ENCODE measurements around the gene GABRE.

The GABRE gene, protein sequence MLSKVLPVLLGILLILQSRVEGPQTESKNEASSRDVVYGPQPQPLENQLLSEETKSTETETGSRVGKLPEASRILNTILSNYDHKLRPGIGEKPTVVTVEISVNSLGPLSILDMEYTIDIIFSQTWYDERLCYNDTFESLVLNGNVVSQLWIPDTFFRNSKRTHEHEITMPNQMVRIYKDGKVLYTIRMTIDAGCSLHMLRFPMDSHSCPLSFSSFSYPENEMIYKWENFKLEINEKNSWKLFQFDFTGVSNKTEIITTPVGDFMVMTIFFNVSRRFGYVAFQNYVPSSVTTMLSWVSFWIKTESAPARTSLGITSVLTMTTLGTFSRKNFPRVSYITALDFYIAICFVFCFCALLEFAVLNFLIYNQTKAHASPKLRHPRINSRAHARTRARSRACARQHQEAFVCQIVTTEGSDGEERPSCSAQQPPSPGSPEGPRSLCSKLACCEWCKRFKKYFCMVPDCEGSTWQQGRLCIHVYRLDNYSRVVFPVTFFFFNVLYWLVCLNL

DNA sequence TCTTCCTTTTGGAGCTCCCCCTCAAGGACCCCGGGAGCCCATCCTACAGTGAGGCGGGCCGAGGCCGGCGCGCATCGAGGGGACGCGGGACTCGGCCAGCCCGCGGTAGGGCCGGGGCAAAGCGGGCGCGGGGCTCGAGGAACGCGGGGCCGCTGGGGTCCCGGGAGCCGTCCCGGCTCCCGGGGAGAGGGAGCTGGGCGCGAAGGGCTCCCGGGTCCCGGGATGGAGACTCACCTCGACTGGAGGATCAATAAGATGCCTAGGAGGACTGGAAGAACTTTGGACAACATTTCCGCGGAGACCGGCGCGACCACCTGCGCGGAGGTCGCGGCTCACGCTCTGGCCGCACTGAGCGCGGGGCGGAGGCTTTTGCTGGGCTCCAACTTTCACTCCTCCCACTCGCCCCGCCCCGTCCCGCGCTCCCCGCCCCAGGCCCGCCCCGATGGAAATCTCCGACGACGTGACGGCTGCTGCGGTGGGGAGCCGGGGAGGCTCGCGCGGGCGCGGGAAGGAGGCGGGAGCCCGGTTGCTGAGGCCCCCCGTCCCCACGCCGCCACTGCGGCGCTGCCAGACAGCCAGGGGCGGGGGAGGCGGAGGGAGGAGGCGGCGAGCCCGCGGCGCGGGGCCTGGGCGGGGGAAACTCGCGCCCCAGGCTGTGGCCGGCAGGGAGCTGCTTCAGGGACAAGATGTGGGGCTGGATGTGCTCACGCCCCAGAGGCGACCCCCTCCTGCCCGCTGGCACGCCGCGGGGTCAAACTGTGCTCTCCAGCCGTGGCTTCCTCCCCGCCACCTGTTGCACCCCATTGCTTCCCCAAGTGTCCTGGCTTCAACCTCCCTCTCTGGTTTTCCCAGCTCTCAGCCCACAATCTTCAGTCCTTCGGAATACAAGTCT is at the start of gene GABRE:
Gene GABRE, minus strand, starts transcription at position 341 of the 892 bp plus-strand sequence. Its CDS starts 51 bp downstream, at position 290.
- in situ Hi-C loops (cut with HindIII; ENCODE audit: low sequenced_read_pairs), result no loop called here

- in situ Hi-C loops (cut with HindIII; ENCODE audit: low sequenced_read_pairs), result no loop called here
Measured at GRCh38 chrX:152020888-152021287, 46.4 kb upstream of the GABRE start.

- in situ Hi-C loops (cut with HindIII; ENCODE audit: low sequenced_read_pairs), result no loop called here
Measured at GRCh38 chrX:151999813-152000212, 25.3 kb upstream of the GABRE start.

GRCh38 chrX:151997539-151997938 is 23.1 kb upstream of the GABRE start:
- in situ Hi-C loops (cut with HindIII; ENCODE audit: low sequenced_read_pairs), result no loop called here

DNA sequence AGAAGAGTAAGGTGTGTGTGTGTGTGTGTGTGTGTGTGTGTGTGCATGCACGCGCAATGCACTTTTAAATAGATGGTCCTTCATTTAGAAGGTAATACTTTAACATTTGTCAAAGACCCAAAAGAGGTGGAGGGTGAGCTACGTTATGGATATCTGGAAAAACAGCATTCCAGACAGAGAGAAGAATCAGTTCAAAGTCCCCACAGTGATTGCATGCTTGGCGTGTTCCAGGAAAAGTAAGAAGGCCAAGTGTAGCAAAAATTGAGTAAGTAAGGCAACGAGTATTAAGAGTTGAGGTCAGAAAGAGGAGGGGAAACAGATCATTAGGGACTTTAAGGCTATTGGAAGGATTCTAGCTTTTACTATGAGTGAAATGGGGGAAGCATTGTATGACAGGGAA is 21.9 kb upstream of the GABRE start:
- in situ Hi-C loops (cut with HindIII; ENCODE audit: low sequenced_read_pairs), result no loop called here

DNA sequence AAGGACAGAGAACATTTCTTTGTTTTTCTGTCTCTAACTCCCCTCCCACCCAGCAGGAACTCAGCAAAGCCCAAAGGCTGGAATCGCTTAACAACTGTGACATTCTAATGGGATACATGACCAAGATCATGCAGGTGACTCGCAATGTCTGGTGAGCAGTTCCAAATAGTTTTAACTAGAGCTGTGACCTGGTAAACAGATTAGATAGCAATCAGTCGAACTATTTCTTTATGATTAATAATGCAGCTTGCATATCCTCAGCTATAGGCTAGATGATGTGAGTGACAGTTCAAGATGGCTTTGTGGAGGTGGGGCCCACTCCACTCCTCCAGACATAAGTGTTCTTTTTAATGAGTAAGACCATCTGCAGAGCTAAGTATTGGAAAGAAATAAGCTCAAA is 20.0 kb upstream of the GABRE start:
- in situ Hi-C loops (cut with HindIII; ENCODE audit: low sequenced_read_pairs), result no loop called here

DNA sequence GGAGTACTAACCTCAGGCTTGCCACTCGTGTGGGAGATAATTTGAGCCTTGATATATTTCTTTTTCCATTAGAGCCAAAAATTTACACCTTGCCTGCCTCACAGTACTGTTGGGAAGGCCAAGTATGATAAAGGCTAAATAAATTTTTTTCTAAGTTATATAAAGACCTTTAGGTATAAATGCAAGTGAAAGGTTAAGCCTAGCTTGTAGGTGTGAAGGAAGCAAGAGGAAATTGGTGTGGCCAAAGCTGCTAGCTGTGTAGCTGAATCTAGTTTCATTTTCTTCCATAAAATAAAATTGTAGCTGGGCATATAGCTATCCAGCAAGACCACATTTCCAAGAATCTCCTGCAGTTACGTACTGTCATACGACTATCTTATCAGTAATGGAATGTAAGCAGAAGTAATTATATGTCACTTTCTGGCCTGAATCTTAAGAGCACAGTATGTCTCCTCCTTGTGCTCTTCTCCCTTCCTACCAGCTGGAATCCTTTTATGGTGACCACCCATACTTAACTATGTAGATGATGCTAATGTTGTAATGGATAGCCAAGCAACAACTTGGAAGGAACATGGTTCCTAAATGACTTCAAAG is 14.3 kb upstream of the GABRE start:
- in situ Hi-C loops (cut with HindIII; ENCODE audit: low sequenced_read_pairs), result no loop called here

- in situ Hi-C loops (cut with HindIII; ENCODE audit: low sequenced_read_pairs), result no loop called here
Measured at GRCh38 chrX:151987108-151987507, 12.6 kb upstream of the GABRE start.

DNA sequence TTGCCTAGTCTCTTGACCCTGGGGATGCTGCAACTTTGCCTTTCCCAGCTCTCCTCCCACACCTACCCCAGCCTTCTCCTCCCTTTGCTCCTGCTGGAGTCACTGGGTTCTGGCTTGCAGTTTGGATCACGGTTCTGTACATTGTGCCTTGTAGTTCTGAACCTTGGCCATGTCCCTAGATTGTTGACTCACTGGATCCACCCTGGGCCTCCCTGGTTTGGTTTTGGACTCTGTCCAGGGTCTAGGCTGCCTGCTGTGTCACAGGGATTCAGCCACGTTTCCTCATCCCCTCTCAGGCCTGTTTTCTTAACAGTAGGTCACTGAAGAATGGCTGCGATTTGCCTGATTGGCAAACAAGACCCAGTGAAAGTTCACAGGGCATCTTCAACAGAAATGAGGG is 11.5 kb upstream of the GABRE start:
- in situ Hi-C loops (cut with HindIII; ENCODE audit: low sequenced_read_pairs), result no loop called here

DNA sequence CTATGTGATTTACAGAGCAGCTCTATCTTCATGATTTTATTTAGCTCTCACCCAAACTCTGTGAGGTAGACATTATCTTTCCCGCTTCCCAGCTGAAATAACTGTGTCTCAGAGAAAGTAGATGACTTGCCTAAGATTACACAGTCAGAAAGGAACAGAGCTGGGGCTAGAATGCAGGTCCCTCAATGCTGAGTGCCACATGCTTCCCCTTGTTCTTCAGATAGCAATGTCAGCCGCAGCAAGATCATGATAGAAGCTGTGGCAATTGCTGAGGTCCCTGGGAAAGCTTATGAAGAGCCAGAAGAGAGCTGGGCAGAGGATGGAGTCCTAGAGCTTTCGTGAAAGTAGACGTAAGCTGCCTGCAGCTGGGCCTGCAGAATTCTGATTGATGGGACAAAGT is 11.1 kb upstream of the GABRE start:
- in situ Hi-C loops (cut with HindIII; ENCODE audit: low sequenced_read_pairs), result no loop called here

DNA sequence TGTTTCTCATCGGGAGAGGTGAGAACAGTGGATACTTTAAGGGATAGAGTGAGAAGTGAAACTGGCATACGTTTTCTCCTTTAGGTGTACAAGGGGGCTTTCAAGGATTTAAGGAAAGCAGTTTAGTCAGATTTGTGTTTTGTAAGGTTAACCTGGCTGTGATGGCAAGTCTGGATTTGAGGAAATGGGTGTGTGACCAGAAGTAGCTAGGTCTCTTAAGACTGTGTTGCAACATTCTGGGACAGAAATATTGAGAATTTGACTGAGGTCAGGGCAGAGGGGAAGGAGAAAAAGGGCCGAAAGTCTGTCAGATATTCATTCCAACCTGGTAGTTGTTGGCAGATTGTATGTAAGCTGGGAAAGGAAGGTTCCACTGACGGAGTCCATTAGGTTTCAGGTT is 10.4 kb upstream of the GABRE start:
- in situ Hi-C loops (cut with HindIII; ENCODE audit: low sequenced_read_pairs), result no loop called here

DNA sequence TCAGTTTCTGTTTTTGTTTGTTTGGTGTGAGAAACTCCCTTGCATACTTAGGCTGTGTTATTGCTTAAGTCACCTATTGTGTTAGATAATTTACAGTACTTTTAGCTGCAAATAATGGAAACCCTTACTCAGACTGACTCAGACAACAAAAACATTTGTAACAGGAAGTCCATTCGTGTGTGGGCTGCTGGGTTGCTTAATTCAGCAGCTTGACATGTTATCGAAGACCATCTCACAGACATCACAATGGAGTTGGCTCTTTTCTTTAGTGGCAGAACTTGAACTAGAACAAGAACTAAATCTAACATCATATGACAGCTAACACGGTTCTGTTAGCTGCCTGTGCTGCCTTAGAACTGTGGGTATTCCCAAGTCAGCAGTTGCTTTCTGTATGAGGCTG is 9.9 kb upstream of the GABRE start:
- in situ Hi-C loops (cut with HindIII; ENCODE audit: low sequenced_read_pairs), result no loop called here

DNA sequence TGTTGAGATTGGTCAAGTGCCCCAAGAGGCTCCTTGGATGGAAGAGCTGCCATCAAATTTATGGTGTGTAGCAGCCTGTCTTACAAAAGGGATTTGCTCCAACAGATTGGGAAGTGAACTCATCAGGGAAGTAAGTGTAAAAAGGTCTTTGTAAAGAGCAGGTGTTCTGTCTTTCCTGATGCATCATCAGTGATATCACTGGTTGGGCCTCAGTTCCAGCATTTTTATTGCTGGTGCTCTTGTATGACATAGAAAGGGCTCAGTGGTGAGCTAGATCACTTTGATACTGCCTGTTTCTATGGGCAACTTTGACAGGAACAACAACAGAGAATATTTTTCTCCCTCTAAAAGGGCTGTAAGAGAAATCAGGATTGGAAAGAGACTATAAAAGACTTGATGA is 8.7 kb upstream of the GABRE start:
- in situ Hi-C loops (cut with HindIII; ENCODE audit: low sequenced_read_pairs), result no loop called here

GRCh38 chrX:151982222-151982621 is 7.7 kb upstream of the GABRE start:
- in situ Hi-C loops (cut with HindIII; ENCODE audit: low sequenced_read_pairs), result no loop called here

GRCh38 chrX:151981129-151981528 is 6.7 kb upstream of the GABRE start:
- in situ Hi-C loops (cut with HindIII; ENCODE audit: low sequenced_read_pairs), result no loop called here

GRCh38 chrX:151977923-151978322 is 3.4 kb upstream of the GABRE start:
- in situ Hi-C loops (cut with HindIII; ENCODE audit: low sequenced_read_pairs), result no loop called here

DNA sequence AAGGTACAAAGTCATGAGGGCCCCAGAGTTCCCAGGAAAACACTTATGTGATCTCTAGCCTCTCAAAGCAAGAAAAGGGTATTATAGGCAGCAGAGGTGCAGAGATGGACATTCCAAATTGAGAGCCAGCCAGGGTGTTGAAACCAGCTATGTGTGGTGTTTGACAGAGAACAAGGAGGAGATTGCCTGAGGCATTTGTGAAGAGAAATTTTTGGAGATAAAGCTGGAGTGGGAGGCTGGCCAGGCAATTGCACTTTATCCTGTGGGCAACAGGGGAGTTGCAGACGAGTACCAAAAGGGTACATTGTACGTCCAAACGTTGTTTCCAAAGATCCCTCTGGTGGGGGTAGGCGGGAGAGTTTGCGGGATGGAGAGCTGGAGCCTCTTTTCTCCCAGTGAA is 2.5 kb upstream of the GABRE start:
- in situ Hi-C loops (cut with HindIII; ENCODE audit: low sequenced_read_pairs), result no loop called here

DNA sequence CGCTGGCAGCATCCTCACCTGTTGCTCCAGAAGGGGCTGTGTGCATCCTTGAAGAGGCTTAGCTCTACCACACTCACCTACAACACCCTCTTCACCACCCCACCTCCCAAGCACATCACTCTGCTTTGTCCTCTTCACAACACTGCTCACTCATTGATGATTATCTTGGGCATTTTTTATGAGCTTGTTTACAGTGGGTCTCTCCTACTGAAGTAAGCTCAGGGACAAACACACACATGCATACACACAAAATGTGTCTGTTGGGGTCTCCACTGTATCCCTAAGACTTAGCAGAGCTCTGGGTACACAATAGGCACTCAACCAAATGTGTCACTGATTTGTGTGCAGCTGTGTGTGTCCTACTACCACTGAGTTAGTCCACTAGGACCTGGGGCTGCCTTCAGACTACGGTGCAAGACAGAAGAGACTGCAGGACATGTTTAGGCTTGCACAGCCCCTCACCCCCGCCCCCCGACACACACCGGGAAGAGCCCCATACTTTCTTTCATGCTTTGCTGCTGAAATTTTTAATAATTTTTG is 1.3 kb upstream of the GABRE start:
- in situ Hi-C loops (cut with HindIII; ENCODE audit: low sequenced_read_pairs), result no loop called here

- in situ Hi-C loops (cut with HindIII; ENCODE audit: low sequenced_read_pairs), result no loop called here
Measured at GRCh38 chrX:151975228-151975593, 735 bp upstream of the GABRE start.

- in situ Hi-C loops (cut with HindIII; ENCODE audit: low sequenced_read_pairs), result no loop called here
Measured at GRCh38 chrX:151973851-151974335, 583 bp downstream of the GABRE start.

- in situ Hi-C loops (cut with HindIII; ENCODE audit: low sequenced_read_pairs), result no loop called here
Measured at GRCh38 chrX:151973060-151973661, 1.3 kb downstream of the GABRE start.

Data from DLD1 (cell line).